Urinary bladder (tissue), 4 donors: ENCODE measurements around the gene PMM1. TPM values are rescaled to one million over a fixed set of nuclear protein-coding genes. Genes with fewer than 3 reads are reported as not detected.

ENCODE experiments used
- DNase-seq: peaks from one replicate; pipeline ENCODE4 v3.0.0-alpha.2; 2015; ENCODE audit errors: extremely low spot score
- H3K27ac ChIP-seq: one replicate; pipeline ENCODE4 v1.5.1; 2013; ENCODE audit warnings: low read depth, mild to moderate bottlenecking, moderate library complexity
- H3K36me3 ChIP-seq: one replicate; pipeline ENCODE4 v1.6.1; 2013; ENCODE audit warnings: mild to moderate bottlenecking, moderate library complexity; ENCODE audit not compliant: insufficient read depth
- H3K4me1 ChIP-seq: one replicate; pipeline ENCODE4 v1.6.1; 2013; ENCODE audit warnings: mild to moderate bottlenecking, moderate library complexity; ENCODE audit not compliant: insufficient read depth
- H3K4me3 ChIP-seq: one replicate; pipeline ENCODE4 v1.5.1; 2013; ENCODE audit warnings: low read depth, low read length
- WGBS: extraction: QIAGEN DNeasy Blood & Tissue Kit; methylation state at CpG from one replicate; pipeline ENCODE4 v1.1.7; 2013; 5-methylcytosine and 5-hydroxymethylcytosine counted together
- polyA plus RNA-seq: library from polyadenylated mRNA; stranded (reverse); fragments of 200-250 nt; gene quantifications from one replicate; pipeline ENCODE4 v1.2.3, GENCODE V29; 2013
- total RNA-seq: library from RNA; depleted of rRNA; stranded (reverse); fragments of >200 nt; gene quantifications from one replicate; pipeline ENCODE4 v1.2.3, GENCODE V29; 2014
- donor health status: healthy with polysubstance abuse.
- donor health status: healthy.

Gene PMM1
- total and polyA plus RNA-seq, 2 donors: 8.8 to 63.2 TPM

DNA sequence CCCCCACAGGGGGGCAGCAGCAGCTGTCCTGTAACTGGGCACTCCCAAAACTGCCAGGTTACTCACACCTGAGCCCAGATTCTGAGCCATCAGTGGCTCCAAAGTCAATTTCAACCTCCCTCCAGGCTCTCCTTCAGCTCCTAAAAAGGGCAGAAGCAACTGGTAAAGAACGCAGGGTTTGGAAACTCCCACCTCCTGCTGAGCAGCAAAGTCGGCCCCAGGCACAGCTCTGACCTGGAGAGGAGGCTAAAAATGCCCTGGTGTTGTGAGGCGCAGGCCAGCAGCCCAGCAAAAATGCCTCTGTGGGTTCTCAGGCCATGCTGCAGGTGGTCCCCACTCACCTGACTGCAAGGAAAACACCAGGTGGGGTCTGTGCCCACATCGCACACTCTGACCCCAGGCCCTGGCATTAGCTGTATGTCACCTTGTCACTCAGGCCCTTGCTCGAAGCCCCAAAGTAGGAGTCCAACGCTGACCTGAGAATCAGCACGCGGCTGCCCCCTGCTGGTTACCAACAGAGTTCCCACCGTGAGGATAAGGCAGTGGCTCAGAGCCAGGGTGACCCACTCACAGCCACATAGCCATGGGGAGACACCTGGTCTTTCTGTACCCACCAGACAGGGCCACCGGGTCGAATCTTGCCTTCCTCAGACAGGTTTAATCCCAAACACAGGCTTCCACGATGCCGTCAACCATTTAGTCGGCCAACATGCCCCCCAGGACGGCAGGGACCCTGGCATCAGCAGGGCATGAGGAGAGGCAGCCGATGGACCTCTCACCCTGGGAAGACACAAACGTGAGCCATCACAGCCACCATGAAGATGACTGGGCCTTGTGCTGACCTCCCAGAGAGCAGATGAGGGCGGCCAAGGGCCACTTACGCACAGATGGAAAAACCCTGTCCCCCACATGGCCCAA is 56.5 kb downstream of the PMM1 start:
- no peak for DNase-seq
- Histone ChIP-seq H3K4me1 (no peaks in the 10 kb centered on the region), H3K27ac (no peak overlapping the region), H3K4me3 (no peak overlapping the region), H3K36me3 (peaks cover 4% of the 10 kb centered on the region)
- 61% methylated on average over 19 of the region's 19 CpGs for WGBS

DNA sequence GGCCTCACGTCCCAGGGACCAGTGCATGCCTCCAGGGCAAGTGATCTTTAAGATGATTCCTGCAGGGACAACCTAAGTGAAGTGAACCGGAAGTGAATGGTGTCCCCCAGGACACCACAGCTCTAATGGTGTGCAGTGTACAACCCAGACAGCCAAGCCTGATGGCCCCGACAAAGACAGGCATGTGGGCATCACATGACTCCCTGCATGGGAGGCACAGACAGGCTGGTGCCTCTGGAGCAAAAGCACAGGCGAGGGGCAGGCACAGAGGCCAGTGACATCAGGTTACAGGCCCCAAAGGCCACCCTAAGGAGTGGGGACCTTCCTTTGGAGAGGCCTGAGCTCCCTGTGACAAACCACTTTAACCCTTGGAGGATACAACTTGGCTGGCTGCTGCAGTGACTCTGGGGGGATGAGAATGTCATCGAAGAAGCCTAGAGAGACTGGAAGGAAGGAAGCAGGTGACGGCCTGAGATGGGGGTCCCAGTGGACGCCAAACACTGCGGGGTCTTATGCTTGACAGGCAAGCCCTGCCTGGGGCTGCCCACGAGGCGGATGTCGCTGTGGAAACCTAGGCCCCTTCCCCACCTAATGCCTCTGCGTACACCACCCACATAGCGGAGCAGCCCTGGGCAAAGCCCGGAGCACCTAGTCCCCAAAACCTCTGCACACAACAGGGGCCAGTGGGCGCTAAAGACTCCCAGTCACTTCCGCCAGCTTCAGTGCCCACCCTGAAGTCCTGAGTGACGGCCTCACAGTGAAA is 57.7 kb downstream of the PMM1 start:
- Histone ChIP-seq H3K4me3 (no peak overlapping the region), H3K36me3 (peaks cover 2% of the 10 kb centered on the region), H3K27ac (no peak overlapping the region), H3K4me1 (no peaks in the 10 kb centered on the region)
- no peak for DNase-seq
- WGBS: 90% methylated on average over 17 of the region's 17 CpGs

GRCh38 chr22:41530890-41531714 is 58.5 kb downstream of the PMM1 start:
- DNase-seq: no peak
- Histone ChIP-seq H3K27ac (no peak overlapping the region), H3K36me3 (peaks cover 4% of the 10 kb centered on the region), H3K4me1 (no peaks in the 10 kb centered on the region), H3K4me3 (no peak overlapping the region)
- WGBS: 84% methylated on average over 18 of the region's 18 CpGs

GRCh38 chr22:41528938-41529561 is 60.6 kb downstream of the PMM1 start:
- WGBS: 81% methylated on average over 13 of the region's 13 CpGs
- H3K4me1 ChIP-seq: no peaks in the 10 kb centered on the region

DNA sequence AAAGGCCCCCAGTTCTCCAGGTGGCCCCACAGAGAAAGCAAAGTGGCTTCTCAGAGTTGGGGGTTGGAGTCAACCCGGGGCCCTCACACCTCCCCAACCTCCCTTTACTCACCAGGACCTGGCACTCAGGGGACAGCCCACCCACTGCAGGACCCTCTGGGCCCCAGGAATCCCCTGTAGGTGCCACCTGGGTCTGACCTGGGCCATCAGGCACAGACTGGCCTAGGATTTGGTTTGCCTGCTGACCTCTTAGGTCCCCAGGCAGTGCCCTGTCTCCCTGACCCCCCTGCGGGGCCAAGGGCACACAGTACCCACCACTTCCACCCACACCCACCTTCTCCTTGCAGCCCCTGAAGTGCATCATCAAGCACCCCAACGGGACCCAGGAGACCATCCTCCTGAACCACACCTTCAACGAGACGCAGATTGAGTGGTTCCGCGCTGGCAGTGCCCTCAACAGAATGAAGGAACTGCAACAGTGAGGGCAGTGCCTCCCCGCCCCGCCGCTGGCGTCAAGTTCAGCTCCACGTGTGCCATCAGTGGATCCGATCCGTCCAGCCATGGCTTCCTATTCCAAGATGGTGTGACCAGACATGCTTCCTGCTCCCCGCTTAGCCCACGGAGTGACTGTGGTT is 61.4 kb downstream of the PMM1 start:
- WGBS: 86% methylated on average over 16 of the region's 16 CpGs
- Histone ChIP-seq H3K36me3 (peaks cover 4% of the 10 kb centered on the region), H3K4me1 (no peaks in the 10 kb centered on the region), H3K27ac (no peak overlapping the region), H3K4me3 (no peak overlapping the region)
- no peak for DNase-seq

More at GRCh38 chr22:41528938-41529561, 60.6 kb downstream of the PMM1 start:
- Histone ChIP-seq H3K4me3 (no peak overlapping the region), H3K36me3 (peaks cover 4% of the 10 kb centered on the region), H3K27ac (no peak overlapping the region)
- no peak for DNase-seq

Other genes starting within 250 kb of the PMM1 start
- 9.0 TPM for gene TEF, start 207.9 kb downstream of the PMM1 start, total RNA-seq
- 32.1 TPM for gene TEF, start 207.9 kb downstream of the PMM1 start, polyA plus RNA-seq
- gene TOB2, start 143.0 kb downstream of the PMM1 start, total RNA-seq: 20.9 TPM
- gene TOB2, start 143.0 kb downstream of the PMM1 start, polyA plus RNA-seq: 34.0 TPM
- gene PHF5A, start 121.1 kb downstream of the PMM1 start, total RNA-seq: 37.3 TPM
- gene PHF5A, start 121.1 kb downstream of the PMM1 start, polyA plus RNA-seq: 38.1 TPM
- gene ACO2, start 120.7 kb downstream of the PMM1 start, total RNA-seq: 41.8 TPM
- 84.6 TPM for gene ACO2, start 120.7 kb downstream of the PMM1 start, polyA plus RNA-seq
- gene POLR3H, start 45.4 kb downstream of the PMM1 start, total RNA-seq: 12.8 TPM
- gene POLR3H, start 45.4 kb downstream of the PMM1 start, polyA plus RNA-seq: 25.1 TPM
- gene CSDC2, start 28.8 kb downstream of the PMM1 start, total RNA-seq: 1.1 TPM
- 15.1 TPM for gene CSDC2, start 28.8 kb downstream of the PMM1 start, polyA plus RNA-seq
- 12.7 TPM for gene DESI1, start 31.2 kb upstream of the PMM1 start, total RNA-seq
- gene DESI1, start 31.2 kb upstream of the PMM1 start, polyA plus RNA-seq: 14.5 TPM
- gene XRCC6, start 31.5 kb upstream of the PMM1 start, total RNA-seq: 199 TPM
- gene XRCC6, start 31.5 kb upstream of the PMM1 start, polyA plus RNA-seq: 195 TPM
- 41.3 TPM for gene SNU13, start 99.0 kb upstream of the PMM1 start, total RNA-seq
- gene SNU13, start 99.0 kb upstream of the PMM1 start, polyA plus RNA-seq: 137 TPM
- gene MEI1, start 109.7 kb upstream of the PMM1 start, total RNA-seq: 0.95 TPM
- gene MEI1, start 109.7 kb upstream of the PMM1 start, polyA plus RNA-seq: 1.3 TPM
- gene CCDC134, start 210.8 kb upstream of the PMM1 start, total RNA-seq: 15.0 TPM
- 2.4 TPM for gene CCDC134, start 210.8 kb upstream of the PMM1 start, polyA plus RNA-seq
- 49.7 TPM for gene SREBF2, start 243.3 kb upstream of the PMM1 start, total RNA-seq
- gene SREBF2, start 243.3 kb upstream of the PMM1 start, polyA plus RNA-seq: 51.3 TPM